ENCODE results near the gene TBX15.

The TBX15 gene

GRCh38 chr1:119004129-119004527 is 16.0 kb upstream of the TBX15 start:
- Histone ChIP-seq H3K79me2 (ENCODE audit: insufficient read depth, low read length) (no peaks in the 10 kb centered on the region), H3K27me3 (ENCODE audit: insufficient read depth, low read length, poor library complexity) (no peaks in the 10 kb centered on the region), H3K4me2 (ENCODE audit: insufficient read depth, low read length) (no peak overlapping the region), H3K4me3 (ENCODE audit: low read depth in 1 of 2, low read length in 2 of 2) (no peak overlapping the region), H3K27ac (ENCODE audit: low read length) (no peak overlapping the region), H3K9me3 (ENCODE audit: insufficient read depth, low read length, severe bottlenecking) (no peaks in the 10 kb centered on the region), H3K9ac (ENCODE audit: low read depth, low read length) (no peak overlapping the region), H3K36me3 (ENCODE audit: insufficient read depth, low read length) (no peaks in the 10 kb centered on the region), H3K4me1 (ENCODE audit: insufficient read depth, low read length) (no peaks in the 10 kb centered on the region), H2AFZ (ENCODE audit: low read depth, low read length) (no peak overlapping the region), H4K20me1 (ENCODE audit: insufficient read depth, low read length) (no peaks in the 10 kb centered on the region)
- DNase-seq (no peak), ATAC-seq (ENCODE audit: insufficient read depth, low read depth) (no peak)
- TF ChIP-seq EZH2 (IDR thresholded peaks at IDR 0.05; ENCODE audit: borderline replicate concordance, low read depth, low read length, severe bottlenecking), result no peak
- TF ChIP-seq CTCF (IDR thresholded peaks at IDR 0.05; ENCODE audit: borderline replicate concordance, extremely low read depth, low read length, poor library complexity, severe bottlenecking), result no peak

- H3K4me2 ChIP-seq (ENCODE audit: insufficient read depth, low read length), result no peak overlapping the region
- ATAC-seq (ENCODE audit: insufficient read depth, low read depth), result no peak
- no peak overlapping the region for H2AFZ ChIP-seq (ENCODE audit: low read depth, low read length)
- H3K4me1 ChIP-seq (ENCODE audit: insufficient read depth, low read length), result no peaks in the 10 kb centered on the region
- no peaks in the 10 kb centered on the region for H3K9me3 ChIP-seq (ENCODE audit: insufficient read depth, low read length, severe bottlenecking)
- TF ChIP-seq EZH2 (IDR thresholded peaks at IDR 0.05; ENCODE audit: borderline replicate concordance, low read depth, low read length, severe bottlenecking), result no peak
- TF ChIP-seq CTCF (IDR thresholded peaks at IDR 0.05; ENCODE audit: borderline replicate concordance, extremely low read depth, low read length, poor library complexity, severe bottlenecking), result no peak
- no peaks in the 10 kb centered on the region for H3K79me2 ChIP-seq (ENCODE audit: insufficient read depth, low read length)
- no peak for DNase-seq
- no peak overlapping the region for H3K27ac ChIP-seq (ENCODE audit: low read length)
- H4K20me1 ChIP-seq (ENCODE audit: insufficient read depth, low read length), result no peaks in the 10 kb centered on the region
- no peak overlapping the region for H3K4me3 ChIP-seq (ENCODE audit: low read depth in 1 of 2, low read length in 2 of 2)
- H3K9ac ChIP-seq (ENCODE audit: low read depth, low read length), result no peak overlapping the region
- H3K27me3 ChIP-seq (ENCODE audit: insufficient read depth, low read length, poor library complexity), result no peaks in the 10 kb centered on the region
- no peaks in the 10 kb centered on the region for H3K36me3 ChIP-seq (ENCODE audit: insufficient read depth, low read length)
These were observed 15.4 kb upstream of the TBX15 start for GRCh38 chr1:119003413-119004128.

DNA sequence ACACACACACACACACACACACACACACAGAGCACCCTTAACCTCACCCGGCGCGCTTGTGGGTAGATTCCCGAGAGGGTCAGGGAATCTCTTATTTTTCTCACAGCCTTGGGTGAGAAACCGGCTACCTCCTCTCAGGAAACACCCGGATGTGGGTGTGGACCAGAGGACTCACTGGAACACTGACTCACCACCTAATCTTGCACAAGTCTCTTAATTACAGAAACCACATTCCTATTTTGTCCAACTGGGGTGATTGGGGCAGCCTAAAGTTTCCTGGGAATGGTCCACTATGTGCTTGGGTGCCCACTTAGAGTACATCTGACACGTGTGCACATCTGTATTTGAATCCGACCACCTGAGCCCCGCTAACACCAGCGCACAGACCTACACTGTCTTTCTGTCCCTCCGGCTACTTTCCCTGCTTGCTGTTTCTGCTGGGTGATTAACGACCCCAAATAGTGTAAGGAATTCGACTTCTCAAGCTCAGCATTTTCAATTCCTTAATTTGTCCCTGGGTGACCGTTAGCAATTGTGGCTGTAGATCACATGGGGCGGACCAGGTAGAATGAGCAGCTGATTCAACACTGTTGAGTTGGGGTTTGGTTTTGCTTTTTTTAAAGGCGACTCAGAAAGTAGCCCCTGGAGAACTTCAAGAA is 14.0 kb upstream of the TBX15 start:
- H3K27ac ChIP-seq (ENCODE audit: low read length), result no peak overlapping the region
- TF ChIP-seq EZH2 (IDR thresholded peaks at IDR 0.05; ENCODE audit: borderline replicate concordance, low read depth, low read length, severe bottlenecking) (no peak), CTCF (IDR thresholded peaks at IDR 0.05; ENCODE audit: borderline replicate concordance, extremely low read depth, low read length, poor library complexity, severe bottlenecking) (no peak)
- DNase-seq, result no peak
- no peaks in the 10 kb centered on the region for H4K20me1 ChIP-seq (ENCODE audit: insufficient read depth, low read length)
- no peaks in the 10 kb centered on the region for H3K9me3 ChIP-seq (ENCODE audit: insufficient read depth, low read length, severe bottlenecking)
- H3K4me2 ChIP-seq (ENCODE audit: insufficient read depth, low read length), result no peak overlapping the region
- no peaks in the 10 kb centered on the region for H3K27me3 ChIP-seq (ENCODE audit: insufficient read depth, low read length, poor library complexity)
- no peaks in the 10 kb centered on the region for H3K4me1 ChIP-seq (ENCODE audit: insufficient read depth, low read length)
- no peak overlapping the region for H2AFZ ChIP-seq (ENCODE audit: low read depth, low read length)
- H3K36me3 ChIP-seq (ENCODE audit: insufficient read depth, low read length), result no peaks in the 10 kb centered on the region
- no peak for ATAC-seq (ENCODE audit: insufficient read depth, low read depth)
- H3K4me3 ChIP-seq (ENCODE audit: low read depth in 1 of 2, low read length in 2 of 2), result no peak overlapping the region
- no peaks in the 10 kb centered on the region for H3K79me2 ChIP-seq (ENCODE audit: insufficient read depth, low read length)
- H3K9ac ChIP-seq (ENCODE audit: low read depth, low read length), result no peak overlapping the region

Measured in DND-41 (cell line).